GM21526 (cell line): ENCODE measurements around the gene TSHZ2.

Experiments
- ATAC-seq: cut with Tn5 transposase; IDR thresholded peaks from one replicate; pipeline ENCODE4 v1.9.1; 2021; ENCODE audit warnings: moderate library complexity; ENCODE audit not compliant: unreplicated experiment, low FRiP score

Gene TSHZ2

DNA sequence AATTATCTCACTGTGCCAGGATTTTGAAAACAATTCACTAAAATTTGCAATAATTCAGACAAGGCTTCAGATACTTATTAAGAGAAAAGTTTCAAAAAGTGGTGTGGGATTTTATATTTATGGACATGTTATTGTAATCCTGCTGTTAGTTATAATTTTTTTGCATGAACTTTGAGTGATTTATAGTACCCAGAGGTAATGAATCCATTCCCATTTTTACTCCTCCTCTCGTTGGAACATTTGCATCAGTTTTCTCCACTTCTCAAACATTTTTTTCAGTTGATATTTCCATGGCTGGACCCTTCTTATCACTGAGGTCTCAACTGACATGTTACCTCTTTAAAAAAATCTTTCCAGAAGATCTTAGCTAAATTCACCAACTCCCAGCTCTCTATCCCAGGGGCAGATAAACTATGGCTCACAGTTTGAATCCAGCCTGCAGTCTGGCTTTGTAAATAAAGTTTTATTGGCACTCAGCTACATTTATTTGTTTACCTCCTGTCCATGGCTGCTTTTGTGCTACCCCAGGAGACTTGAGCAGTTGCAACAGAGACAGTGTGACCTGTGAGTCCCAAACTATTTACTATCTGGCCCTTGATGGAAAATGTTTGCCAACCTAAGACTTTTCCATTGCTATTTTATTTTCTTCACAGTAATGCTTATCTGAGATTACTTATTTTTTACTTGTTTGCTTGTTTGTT is 83.4 kb downstream of the TSHZ2 start:
- ATAC-seq, result no peak

GRCh38 chr20:53057579-53057978 is 85.4 kb downstream of the TSHZ2 start:
- no peak for ATAC-seq

GRCh38 chr20:53059848-53060247 is 87.7 kb downstream of the TSHZ2 start:
- ATAC-seq, result no peak

- no peak for ATAC-seq
Observed at GRCh38 chr20:53061192-53062108, 89.3 kb downstream of the TSHZ2 start.

DNA sequence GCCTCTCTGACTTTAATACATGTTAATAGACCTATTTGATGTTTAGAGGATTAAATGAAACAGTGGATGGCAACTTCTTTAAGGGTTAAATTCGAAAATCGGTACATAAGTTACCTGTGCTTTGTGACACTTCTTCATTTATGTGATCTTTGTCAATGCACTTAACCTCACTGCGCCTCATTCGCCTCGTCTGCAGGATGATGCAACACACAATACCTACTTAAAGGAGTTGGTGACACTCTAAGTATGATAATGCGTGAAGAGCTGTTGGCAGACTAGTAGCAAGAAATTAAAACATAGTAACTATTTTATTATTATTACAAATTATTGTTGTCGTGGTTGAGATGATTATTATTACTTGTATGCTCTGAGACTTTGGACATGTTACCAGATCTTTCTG is 92.8 kb downstream of the TSHZ2 start:
- no peak for ATAC-seq

DNA sequence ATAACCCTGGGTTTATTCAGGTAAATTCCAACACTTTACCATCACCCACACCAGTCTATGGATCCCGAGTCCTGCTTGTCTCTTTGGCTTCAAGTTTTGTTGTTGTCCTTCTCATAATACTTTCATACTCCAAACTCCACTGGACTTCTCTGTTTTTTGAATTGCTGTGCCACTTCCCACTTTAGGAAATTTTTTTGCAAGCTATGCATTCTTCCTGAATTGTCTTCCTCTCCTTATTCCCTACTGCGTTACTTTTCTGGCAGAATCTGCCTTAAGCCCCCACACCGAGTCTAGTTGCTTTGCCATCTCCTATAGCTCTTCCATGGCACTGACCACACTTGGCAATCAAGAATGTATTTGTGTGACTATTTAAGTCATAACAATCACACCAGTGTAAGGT is 96.1 kb downstream of the TSHZ2 start:
- no peak for ATAC-seq

GRCh38 chr20:53069132-53069531 is 97.0 kb downstream of the TSHZ2 start:
- no peak for ATAC-seq

- ATAC-seq, result no peak
Observed at GRCh38 chr20:53070224-53070623, 98.1 kb downstream of the TSHZ2 start.

- no peak for ATAC-seq
Observed at GRCh38 chr20:53070706-53071392, 98.7 kb downstream of the TSHZ2 start.

GRCh38 chr20:53071833-53072232 is 99.7 kb downstream of the TSHZ2 start:
- no peak for ATAC-seq

GRCh38 chr20:53072923-53073579 is 100.9 kb downstream of the TSHZ2 start:
- ATAC-seq, result no peak

DNA sequence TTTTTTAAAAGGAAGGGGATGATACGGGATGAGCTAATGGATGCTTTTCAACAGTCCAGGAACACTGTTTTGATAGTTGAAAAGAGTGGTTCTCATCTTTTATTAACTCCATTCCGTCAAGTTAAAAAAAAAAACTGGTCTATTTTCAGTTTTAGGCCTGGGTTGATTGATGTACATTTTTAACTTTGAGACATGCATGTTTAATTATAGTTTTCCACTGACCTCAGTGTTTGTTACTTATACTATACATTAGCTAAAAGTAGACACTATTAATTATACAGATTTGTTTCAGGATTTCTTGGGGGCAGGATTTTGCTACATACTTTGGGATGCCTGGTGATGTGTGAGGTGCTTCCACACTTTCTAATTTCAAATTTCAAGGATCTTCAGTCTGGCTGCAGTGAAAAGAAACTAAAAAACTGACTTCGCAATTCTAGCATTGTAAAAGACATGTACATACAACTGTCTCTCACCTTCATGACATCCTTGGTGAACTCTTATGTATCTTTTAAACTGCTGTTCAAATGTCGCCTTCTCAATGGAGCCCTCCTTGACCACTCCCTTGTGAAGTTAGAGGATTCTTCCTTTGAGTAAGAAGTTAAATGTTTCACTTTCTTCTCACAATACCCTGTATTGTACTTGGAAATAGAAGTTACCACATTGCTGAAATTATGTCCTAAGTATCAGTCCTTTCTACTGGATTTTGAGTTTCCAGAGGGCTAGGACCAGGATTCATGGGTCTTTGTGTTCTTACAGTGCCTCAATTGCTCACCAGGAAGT is 101.7 kb downstream of the TSHZ2 start:
- ATAC-seq, result no peak

DNA sequence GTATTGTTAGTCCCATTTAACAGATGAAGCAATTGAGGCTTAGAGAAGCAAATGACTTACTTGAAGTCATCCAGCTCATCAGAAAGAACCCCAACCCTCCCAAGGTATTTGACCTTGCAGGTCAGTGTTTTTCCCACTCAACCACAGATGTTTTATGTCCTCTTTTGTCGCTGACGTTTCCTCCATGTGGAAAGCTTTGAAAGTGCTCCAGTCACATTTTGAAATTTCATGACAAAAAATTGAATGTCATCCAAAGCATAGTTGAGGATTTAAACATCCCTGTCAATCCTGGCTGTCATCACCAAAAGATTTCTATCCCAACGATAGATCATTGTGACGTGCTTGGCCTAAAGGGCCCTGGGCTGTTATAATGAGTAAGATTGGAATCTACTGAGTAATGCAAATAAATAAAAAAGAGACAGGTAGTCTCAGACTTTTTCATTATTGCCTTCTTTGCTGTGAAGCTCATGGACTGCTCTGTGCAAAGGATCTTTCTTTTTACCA is 102.7 kb downstream of the TSHZ2 start:
- no peak for ATAC-seq

DNA sequence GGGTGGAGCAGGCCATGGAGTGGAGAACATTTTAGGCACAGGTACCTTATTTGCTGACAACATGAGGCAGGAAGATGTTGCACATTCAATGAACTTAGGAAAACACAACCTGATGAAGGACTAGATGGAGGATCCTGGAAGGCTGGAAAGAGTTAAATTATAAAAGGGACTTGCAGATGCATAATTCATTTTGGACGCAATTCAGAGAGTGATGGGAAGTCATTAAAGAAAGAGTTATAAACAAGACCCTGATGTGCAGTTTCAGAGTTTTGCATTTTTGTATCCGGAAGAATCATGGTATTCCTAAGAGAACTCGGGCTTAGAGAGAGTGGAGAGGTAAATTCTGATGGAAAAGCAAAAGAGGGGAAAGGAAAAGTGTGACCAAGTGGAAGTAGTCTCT is 104.5 kb downstream of the TSHZ2 start:
- ATAC-seq, result no peak

DNA sequence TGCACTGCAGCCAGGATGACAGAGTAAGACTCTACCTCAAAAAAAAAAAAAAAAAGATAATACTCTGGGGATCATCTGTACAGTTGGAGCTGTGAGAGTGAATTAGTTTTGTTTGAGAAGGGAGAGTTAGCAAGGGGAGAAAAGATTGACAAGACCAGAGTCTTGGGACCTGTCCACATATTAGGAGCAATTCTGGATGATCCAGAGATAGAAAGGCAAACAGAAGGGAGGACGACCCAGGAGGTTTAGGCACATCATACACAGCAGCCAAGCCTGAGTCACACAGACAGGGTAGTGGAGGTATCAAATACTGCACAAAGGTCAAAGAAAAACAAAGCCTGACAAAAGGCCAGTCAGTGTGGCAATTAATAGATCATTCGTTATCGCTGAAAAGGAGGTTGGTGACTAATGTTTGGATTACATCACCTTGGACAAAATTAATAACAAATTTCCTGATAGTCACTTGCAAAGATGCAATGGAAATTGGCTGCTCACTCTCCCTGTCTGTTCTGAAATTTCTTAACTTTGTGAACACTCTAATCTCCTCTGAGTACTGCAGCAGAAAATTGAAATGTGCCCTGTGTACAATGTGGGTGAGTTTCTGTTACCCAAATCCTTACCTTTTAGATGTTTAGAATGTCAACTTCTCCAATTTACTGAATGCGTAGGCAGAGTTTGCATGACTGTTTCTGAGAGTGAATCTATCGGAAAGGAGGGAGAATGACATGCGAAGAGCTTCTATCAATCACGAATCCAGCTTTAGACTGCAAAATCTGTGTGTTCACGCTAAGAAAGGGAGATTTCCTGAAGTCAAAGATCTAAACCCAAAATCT is 105.4 kb downstream of the TSHZ2 start:
- ATAC-seq, result no peak

DNA sequence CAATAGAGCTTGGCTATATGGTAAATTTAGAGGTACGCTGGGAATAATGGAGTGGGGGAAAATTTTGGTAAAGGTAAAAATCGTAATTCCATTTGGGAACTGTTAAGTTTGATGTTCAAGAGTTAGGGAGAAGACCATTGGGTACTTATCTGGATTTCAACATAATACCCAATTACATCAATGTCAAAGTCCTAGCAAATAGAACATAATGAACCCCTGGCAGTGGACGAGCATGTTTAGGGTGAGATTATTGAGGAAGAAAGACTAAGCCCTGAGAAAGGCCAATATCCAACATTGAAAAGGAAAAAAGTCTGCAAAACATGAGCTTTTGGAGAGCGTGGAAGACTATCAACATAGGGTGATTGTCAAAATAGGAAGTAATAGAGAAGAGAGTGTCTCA is 106.6 kb downstream of the TSHZ2 start:
- ATAC-seq, result no peak

DNA sequence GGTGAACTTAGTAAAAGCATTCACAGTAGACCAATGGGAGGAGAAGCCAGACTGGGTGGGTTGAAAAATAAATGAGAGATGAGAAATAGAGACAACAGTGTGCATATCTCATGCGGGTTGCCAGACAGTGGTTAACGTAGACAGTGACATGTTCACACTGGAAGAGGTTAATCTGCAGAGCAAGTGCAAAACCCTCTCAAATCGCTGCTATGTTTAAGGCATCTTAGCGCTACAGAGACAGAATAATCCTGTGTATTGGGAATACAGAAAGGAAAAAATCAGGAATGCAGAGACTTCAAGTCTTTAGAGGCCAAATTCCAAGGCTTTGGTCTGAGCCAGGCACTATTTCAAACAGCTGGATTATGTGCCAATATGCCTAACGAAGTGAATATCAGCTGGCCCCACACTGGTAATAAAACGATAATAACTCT is 107.1 kb downstream of the TSHZ2 start:
- no peak for ATAC-seq

DNA sequence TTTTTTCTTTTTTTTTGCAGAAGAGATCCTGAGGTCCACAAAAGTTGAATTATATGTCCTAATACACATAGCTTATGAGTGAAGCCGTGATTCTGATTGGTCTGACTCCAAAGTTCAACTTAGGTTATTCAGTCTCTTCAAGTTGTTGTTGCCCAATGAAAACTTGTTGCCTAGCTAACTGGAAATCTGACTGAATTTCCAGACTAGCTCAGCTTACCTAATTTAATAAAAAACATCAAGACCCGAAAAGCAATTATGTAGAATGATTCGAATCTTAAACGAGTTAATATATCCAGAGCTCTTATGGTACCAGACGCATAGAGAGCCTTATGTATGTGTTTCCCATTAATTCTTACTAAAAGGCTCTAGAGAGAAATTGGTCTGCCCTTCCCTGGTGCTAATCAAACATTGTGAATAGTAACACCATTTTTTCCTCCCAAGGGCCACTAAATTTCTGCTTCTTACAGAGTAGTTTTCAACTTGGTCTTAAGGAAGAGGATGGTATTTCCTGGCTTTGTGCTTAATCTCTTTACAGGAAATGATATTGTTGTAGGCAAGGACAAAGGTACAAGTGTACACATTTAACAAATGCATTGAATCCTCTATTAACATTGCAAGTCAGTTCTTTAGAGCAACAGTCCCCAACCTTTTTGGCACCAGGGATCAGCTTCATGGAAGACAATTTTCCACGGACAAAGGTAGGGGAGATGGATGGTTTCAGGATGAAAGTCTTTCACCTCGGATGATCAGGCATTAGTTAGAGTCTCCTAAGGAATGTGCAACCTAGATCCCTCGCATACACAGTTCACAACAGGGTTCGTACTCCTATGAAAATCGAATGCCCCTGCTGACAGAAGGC is 107.9 kb downstream of the TSHZ2 start:
- no peak for ATAC-seq
